Measurements from ENCODE around the gene UBR4. TPM values are rescaled to one million over a fixed set of nuclear protein-coding genes. Genes with fewer than 3 reads are reported as not detected.

UBR4 gene
- total RNA-seq, result 66.2 and 79.8 TPM in 2 replicates

DNA sequence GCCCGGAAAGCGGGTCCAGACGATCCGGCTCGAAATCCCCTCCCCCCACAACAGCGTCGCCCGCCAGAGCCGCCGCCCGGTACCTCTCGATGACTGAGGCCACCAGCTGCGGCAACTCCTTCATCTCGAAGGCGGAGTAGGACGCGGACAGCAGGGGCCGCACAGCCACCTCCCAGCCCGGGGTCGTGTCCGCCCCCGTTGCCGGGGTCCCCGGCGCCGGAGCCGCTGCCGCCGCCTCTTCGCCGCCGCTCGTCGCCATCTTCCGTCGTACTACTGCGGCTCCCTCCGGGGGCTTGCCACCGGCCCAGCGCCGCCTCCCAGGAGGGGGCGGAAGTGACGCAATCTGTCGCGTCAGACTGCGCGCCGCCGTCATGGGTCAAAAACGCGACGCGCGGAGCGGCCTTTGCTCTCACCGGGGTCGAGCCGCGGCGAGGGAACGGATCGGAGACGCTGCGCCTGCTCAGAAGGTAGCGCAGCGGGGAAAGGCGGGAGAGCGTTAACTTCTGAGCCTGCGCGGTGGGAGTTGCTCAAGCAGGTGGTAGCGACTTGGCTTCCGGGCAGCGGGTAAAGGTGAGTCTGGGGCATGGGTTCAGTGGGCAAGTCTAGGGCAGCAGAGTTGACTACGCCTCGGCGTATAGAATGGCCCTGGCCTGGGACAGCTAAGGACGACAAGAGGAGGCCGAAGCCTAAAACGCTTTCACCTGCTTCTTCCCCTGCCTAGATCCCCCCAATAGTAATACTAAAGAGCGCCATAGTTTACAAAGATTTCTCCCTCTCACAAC is at the start of gene UBR4:
UBR4 (minus strand) TSS at position 277 of the 782 bp plus-strand sequence; CDS start at position 259, 18 bp downstream.

GRCh38 chr1:19251305-19252196 is 41.5 kb upstream of the UBR4 start, which contains the start of the genes EMC1 and MRTO4:
EMC1 (minus strand) TSS chr1:19251524; CDS start chr1:19251509, 15 bp downstream.
MRTO4 (plus strand) TSS chr1:19251805; CDS start chr1:19251836, 31 bp downstream.

Other genes starting within 250 kb of the UBR4 start
- 32.2 and 72.5 TPM in 2 replicates for gene EMC1, start 41.3 kb upstream of the UBR4 start, total RNA-seq
- 21.4 and 40.1 TPM in 2 replicates for gene MRTO4, start 41.5 kb upstream of the UBR4 start, total RNA-seq
- gene AKR7A3, start 78.5 kb upstream of the UBR4 start, total RNA-seq, result under 0.01 and 1.2 TPM in 2 replicates
- 129 and 179 TPM in 2 replicates for gene AKR7A2, start 101.9 kb upstream of the UBR4 start, total RNA-seq
- 16.6 and 21.3 TPM in 2 replicates for gene SLC66A1, start 102.1 kb upstream of the UBR4 start, total RNA-seq